ENCODE results near the gene ERBB4.
"Not testable (repeated sequence)": the region's sequence is repeated elsewhere in the genome, so short reads cannot be mapped to it uniquely, and the experiment has no call there.

ERBB4 gene

GRCh38 chr2:212124598-212124997 is 414.0 kb downstream of the ERBB4 start:
- no peak for DNase-seq

DNA sequence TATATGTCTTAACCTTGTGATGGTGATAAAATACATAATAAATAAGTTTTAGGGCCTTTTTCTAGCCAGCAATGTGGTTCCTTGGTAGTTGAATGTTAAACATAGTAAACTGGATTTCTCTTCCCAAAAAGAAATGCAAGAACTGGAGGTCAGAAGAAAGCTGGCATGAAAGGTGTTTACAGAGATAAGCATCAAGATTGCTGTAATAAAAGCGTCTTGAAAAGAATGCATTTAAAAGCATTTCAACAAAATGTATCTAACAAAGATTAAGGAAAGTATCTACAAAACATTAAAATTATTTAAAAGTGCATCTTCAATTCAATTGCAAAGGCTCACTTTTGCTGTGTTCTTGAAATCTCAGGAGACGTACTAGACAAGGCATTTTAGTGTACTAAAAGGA is 419.0 kb downstream of the ERBB4 start:
- DNase-seq: no peak

DNA sequence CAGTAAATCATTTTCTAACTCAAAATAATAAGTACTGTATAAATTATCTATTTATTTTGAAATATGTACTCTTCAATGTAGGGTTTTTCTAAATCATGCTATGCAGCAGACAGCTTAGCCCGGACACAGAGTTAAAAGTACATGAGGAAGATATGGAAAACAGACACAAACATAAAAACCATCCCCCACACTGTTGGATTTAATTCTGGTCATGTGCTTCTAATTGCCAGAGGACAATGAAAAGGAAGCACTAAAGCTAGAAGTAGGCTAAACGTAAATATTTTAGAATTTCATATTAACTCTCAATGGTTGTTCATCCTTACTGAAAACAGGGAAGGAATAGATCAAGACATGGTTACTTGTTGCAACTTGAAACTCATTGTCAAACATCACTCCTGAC is 420.7 kb downstream of the ERBB4 start:
- no peak for DNase-seq

- DNase-seq: no peak
These were observed 424.1 kb downstream of the ERBB4 start for GRCh38 chr2:212114489-212114888.

DNA sequence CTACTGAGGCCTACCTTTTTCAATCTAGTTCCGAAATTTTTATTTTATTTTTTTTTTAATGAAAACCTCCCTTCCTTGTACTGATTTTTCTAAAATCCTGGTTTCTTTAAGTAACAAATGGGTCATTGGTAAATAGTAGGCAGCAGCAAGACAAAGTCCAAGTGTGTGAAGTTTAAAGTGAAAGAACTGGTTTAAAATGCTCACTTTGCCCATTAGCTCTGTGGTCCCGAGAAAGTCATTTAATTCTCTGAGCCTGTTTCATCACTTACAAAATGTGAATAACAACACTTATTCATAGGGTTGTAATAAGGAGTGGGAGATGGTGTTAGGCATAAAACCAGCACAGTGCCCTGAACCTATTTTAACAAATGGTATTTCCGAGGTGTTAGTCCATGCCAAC is 426.2 kb downstream of the ERBB4 start:
- DNase-seq: no peak

- DNase-seq: no peak
These were observed 428.6 kb downstream of the ERBB4 start for GRCh38 chr2:212109792-212110680.

DNA sequence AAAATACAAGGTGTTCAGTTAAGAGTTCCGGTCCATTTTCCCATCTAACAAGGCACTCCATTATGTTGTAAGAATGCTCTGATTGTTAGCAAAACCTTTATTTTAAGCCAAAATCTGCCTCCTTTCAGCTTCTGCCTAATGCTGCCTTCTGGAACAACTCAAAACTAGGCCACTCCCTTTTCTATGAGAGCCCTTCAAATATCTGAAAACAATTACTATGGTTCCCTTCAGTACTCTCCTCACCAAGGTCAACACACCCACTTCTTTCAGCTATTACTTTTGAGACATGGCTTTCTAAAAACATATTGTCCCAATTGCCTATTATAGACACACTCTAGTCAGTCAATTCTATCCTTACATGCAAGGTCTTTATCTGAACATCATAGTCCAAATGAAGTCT is 429.4 kb downstream of the ERBB4 start:
- DNase-seq: no peak

- no peak for DNase-seq
These were observed 430.6 kb downstream of the ERBB4 start for GRCh38 chr2:212107989-212108388.

GRCh38 chr2:212107014-212107413 is 431.6 kb downstream of the ERBB4 start:
- no peak for DNase-seq

DNA sequence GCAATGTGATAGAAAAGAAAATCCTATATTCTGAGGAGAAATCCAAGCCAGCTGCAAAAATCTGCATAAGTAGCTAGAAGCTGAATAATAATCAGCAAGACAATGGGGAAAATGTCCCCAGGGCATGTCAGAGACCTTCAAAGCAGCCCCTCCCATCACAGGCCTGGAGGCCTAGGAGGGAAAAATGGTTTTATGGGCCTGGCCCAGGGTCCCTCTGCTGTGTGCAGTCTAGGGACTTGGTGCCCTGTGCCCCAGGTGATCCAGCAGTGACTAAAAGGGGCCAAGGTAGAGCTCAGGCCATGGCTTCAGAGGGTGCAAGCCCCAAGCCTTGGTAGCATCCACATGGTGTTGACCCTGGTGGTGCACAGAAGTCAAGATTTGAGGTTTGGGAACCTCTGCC is 432.1 kb downstream of the ERBB4 start:
- DNase-seq: not testable (repeated sequence)

DNA sequence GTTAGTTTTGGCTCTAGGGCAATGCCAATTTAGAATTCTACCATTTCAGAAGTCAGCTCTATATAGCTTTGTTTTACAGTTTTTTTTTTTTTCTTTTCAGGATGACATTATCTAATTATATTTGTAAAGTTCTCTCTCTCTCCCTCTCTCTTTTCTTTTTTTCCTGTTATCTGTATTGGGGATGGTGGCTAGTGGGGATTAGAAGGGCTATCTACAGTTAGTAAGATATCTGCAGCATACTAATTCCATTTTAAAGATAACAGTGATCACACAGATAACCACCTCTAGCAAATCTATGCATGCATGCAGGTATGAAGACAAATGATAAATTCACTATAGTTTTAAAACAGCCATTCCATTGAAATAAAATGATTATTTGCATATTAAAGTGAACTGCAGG is 438.9 kb downstream of the ERBB4 start:
- no peak for DNase-seq

DNA sequence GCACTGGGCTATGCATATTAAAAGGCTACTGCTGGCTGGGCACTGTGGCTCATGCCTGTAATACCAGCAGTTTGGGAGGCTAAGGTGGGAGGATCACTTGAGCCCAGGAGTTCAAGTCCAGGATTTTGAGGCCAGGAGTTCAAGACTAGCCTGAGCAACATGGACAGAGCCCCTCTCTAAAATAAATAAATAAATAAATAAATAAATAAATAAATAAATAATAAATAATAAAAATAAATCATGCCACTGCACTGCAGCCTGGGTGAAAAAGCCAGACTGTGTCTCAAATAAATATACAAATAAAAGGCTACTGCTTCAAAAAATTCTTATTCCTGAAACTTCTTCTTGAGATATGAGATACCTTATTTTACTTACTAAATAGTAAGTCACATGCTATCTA is 439.6 kb downstream of the ERBB4 start:
- DNase-seq: no peak

DNA sequence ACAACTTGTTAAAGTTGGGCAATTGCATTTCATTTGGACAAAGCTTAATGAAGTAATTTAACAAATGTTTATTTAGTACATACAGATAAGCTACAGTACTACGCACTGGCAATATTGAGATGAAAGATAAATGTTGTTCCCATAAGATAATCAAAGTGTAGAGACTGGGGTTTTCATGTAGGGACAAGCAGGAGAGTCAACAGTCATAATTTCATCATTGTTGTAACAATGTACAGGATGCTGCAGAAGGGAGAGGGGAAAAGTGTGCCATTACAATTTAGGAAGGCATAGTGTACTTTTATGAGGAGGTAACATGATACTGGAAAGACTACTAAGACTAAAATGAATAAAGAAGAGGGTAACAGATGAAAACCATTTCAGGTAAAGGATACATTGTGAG is 441.6 kb downstream of the ERBB4 start:
- no peak for DNase-seq

DNA sequence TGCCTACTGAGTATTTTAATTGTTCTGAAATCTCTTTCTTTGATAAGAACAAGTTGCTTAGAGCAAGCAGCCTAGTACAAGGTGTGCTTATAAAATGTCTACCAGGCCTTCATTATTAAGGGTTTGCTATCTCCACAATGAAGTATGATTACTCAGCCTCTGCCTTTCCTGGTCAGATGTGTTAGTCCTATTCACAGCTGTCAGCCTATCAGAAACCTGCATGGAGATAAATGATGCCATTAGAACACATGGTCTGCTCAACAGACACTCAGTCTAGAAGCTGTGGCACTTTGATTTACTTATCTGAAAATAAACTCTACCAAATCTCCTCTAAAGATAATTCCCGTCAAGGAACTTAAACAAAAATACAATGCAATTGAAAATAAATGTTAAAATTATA is 448.7 kb downstream of the ERBB4 start:
- DNase-seq: no peak

DNA sequence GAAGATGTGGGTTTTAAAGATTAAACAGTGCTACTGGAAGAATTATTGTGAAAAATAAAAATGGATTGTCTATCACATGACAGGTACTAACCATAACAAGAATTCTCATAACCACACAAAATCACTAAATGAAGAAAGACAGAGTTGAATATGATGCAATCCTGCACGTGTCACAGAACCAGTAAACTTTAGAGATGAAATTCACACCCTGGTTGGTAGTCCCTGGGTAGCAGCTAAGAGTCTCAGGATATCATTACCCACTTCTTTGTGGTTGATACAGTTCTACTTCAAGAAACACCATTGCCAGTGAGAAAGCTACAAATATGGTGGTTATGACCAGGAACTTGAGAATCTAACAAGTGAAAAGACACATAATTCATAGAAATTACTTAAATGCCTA is 450.2 kb downstream of the ERBB4 start:
- no peak for DNase-seq

GRCh38 chr2:212083492-212083891 is 455.1 kb downstream of the ERBB4 start:
- DNase-seq: no peak

- DNase-seq: no peak
These were observed 460.5 kb downstream of the ERBB4 start for GRCh38 chr2:212078103-212078502.

DNA sequence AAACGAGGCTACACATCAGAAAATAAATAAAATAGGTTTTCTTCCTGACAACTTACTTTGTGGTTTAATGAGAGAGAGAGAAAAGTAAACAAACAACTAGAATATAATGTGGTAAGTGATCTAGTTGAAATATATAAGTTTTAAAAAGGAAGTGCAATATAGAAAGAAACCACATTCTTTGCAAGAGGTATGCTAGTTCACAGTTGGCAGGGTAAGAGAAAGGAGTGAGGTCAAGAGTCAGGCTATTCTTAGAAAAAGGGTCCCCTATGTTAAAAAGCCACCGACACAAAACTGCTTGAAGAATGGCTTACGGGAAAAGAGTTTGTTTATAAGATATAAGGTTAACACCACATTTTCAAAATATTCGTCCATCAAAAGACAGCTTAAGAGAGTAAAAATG is 462.1 kb downstream of the ERBB4 start:
- DNase-seq: no peak

DNA sequence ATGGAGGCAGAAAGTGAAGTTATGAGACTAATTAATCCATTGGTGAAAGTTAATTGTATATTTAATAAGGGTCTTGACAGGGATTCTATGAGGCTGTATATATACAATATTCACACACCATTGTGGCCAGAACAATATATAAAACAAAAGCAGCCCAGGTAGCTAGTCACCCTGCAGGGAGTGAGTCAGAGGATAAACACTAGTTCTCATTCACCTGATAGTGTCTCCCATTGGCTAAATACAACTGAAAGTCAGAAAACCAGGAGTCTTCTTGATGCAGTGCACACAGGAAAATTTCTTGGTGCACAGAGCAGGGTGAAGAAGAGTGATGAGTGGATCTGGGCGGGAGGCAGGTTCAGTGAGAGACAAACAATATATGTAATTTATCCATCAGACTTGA is 465.2 kb downstream of the ERBB4 start:
- no peak for DNase-seq

- DNase-seq: no peak
These were observed 472.1 kb downstream of the ERBB4 start for GRCh38 chr2:212066546-212066945.

- DNase-seq: no peak
These were observed 474.3 kb downstream of the ERBB4 start for GRCh38 chr2:212064318-212064717.

DNA sequence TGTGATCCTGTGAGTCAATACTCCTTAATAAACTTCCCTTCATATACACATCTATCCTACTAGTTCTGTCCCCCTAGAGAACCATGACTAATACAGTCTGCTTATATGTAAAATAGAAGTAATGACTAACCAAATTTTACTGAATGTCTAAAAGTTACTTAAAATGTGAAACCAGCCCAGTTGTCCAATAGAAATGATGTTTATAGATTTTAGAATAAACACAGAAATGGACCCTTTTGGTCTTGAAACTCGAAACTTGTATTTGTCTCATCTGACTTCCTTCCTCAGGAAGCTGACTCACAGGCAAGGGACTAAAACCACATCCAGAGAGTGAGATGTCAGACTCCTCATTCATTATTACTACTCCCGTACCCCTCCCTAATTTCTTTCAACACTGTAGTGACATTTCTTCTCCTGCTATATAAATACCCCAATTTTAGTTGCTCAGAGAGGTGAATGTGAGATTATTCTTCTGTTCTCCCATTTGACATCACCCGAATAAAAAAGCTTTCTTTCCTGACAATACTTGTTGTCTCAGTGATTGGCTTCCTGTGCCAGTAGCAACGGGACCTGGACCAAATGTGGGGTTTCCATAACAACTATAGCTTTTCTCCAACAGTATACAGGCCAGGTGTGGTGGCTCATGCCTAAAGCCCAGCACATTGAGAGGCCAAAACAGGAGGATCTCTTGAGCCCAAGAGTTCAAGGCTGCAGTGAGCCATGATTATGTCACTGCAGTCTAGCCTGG is 486.0 kb downstream of the ERBB4 start:
- DNase-seq: no peak

DNA sequence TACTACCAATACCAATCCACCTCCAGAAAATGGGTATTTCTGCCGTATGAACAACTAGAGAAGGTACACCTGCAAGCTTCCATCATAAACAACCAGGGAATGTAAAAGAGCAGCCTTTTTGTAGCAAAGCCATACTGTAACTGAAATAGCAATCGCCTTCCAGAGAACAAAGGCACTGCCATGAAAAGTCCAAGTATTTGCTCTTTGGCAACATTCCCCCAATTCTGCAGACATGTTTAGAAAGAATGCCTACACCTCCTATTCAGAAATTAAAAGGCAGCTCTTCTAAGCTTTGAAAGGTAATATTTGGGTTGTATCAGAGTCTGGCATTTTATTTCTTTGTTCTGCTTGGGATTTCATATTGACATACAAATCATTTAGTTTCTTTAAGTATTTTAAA is 487.7 kb downstream of the ERBB4 start:
- DNase-seq: no peak

DNA sequence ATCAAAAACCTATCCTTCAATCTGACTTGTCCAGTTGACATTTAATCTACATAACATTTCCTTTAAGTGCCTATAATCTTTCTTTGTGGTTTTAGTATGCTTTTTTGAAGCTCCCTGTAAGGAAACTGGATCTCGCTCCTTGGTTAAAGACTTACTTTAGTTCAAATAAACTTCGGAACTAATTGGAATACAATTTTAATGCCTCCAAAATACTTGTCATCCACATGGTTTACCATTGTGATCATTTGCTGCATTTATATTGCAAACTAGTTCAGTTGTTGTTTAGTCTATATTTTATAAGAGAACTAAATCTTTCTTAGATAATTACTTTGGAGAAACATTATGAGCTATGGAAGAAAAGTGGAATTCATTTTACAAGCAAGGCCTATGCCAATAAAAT is 496.0 kb downstream of the ERBB4 start:
- DNase-seq: no peak

Data from NCI-H1417 treated with DMSO at 0.1 percent for 48 hours (cell line).